ENCODE measurements around the gene MISP. TPM values are rescaled to one million over a fixed set of nuclear protein-coding genes. Genes with fewer than 3 reads are reported as not detected.
A peak's percentile ranks its signal among the peaks of the same experiment; 100 is the strongest.

The MISP gene
- total RNA-seq, 1 experiment from 2014 or later, result 5.8 TPM

GRCh38 chr19:797528-798414 lies 46.9 kb downstream of the MISP start:
- ChIA-PET CTCF (no interaction called here), POLR2A (interaction anchor here (1.3 kb wide), 1 partner anchor 25 kb away, joined by 3 read pairs; no protein-coding TSS in a partner anchor)
- Histone ChIP-seq H3K9me3 (ENCODE audit: control insufficient read depth, insufficient read depth, low read depth, low read length) (no peaks in the 10 kb centered on the region), H3K4me1 (ENCODE audit: control insufficient read depth, insufficient read depth, low read length) (peaks cover 18% of the 10 kb centered on the region), H3K4me3 (ENCODE audit: low read depth in 2 of 2, low read length in 2 of 2) (peak overlapping the region; percentile 82 to 87), H3K36me3 (ENCODE audit: control insufficient read depth, insufficient read depth, low read length) (peaks cover 13% of the 10 kb centered on the region), H3K27me3 (ENCODE audit: control insufficient read depth, insufficient read depth, low read length) (no peaks in the 10 kb centered on the region), H3K27ac (ENCODE audit: low read length) (peak overlapping the region; percentile 89)
- intact Hi-C loops (cut with micrococcal nuclease; ENCODE audit: unreplicated experiment) (no loop called here), in situ Hi-C loops (cut with HindIII; ENCODE audit: low pct_unique_long_range_greater_than_20kb, low sequenced_read_pairs) (no loop called here)
- no TSS peak for BruUV-seq (replicated peaks)
- DNase-seq (ENCODE audit: low read depth, low spot score) (no peak), ATAC-seq (peak; percentile 41)
- no peak for TF ChIP-seq TCF7L2 (IDR thresholded peaks at IDR 0.05; ENCODE audit: low read depth, low read length)
- peak; percentile 58; the same call in 1 of the 2 replicates for TF ChIP-seq SIN3A (IDR thresholded peaks at IDR 0.05; ENCODE audit: borderline replicate concordance, insufficient read depth, low read depth, low read length)

DNA sequence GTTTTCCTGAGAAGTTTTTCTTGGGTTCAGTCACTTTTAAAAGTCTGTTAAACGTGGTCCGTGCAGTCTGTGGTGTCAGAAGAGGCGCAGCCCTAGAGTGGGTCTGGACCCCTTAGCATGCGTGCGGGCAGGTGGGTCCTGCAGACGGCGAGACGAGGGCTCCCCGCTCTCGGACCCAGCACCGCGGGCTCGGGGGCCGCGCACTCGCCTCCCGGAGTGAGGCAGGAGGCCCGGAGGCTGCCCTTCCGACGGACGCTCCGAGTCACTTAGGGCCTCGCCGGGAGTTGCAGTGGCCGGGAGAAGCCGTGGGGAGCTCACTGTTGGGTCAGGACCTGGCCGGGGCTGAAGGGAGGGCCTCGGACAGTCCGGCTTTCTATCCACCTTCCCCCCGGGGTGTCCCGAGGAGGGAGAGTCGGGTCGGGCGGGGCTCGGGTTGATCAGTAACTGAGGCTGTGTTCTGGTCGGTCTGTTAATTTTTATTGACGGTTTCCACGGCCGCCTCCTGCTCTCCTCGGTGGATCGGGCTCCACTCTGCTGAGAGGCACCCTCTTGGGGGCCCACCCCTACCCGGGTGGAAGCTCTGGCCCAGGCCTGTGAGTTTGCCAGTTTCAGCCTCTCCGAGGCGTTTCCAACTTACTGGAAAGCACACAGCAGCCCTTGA lies 47.6 kb downstream of the MISP start:
- ATAC-seq, result no peak
- in situ Hi-C loops (cut with HindIII; ENCODE audit: low pct_unique_long_range_greater_than_20kb, low sequenced_read_pairs) (no loop called here), intact Hi-C loops (cut with micrococcal nuclease; ENCODE audit: unreplicated experiment) (no loop called here)
- peaks cover 18% of the 10 kb centered on the region for H3K4me1 ChIP-seq (ENCODE audit: control insufficient read depth, insufficient read depth, low read length)
- H3K9me3 ChIP-seq (ENCODE audit: control insufficient read depth, insufficient read depth, low read depth, low read length), result no peaks in the 10 kb centered on the region
- peak overlapping the region; percentile 89 for H3K27ac ChIP-seq (ENCODE audit: low read length)
- BruUV-seq (replicated peaks), result no TSS peak
- peaks cover 13% of the 10 kb centered on the region for H3K36me3 ChIP-seq (ENCODE audit: control insufficient read depth, insufficient read depth, low read length)
- ChIA-PET POLR2A (interaction anchor here (0.5 to 1.3 kb wide), 2 partner anchors 25 to 221 kb away, joined by 3 to 7 read pairs; no protein-coding TSS in a partner anchor), CTCF (no interaction called here)
- no peak; the same call in 1 of the 2 replicates for TF ChIP-seq POLR2AphosphoS5 (IDR thresholded peaks at IDR 0.05; ENCODE audit: low read depth, low read length)
- TF ChIP-seq TCF7L2 (IDR thresholded peaks at IDR 0.05; ENCODE audit: low read depth, low read length), result no peak
- TF ChIP-seq SIN3A (IDR thresholded peaks at IDR 0.05; ENCODE audit: borderline replicate concordance, insufficient read depth, low read depth, low read length), result no peak
- TF ChIP-seq CTCF (IDR thresholded peaks at IDR 0.05), result no peak
- DNase-seq (ENCODE audit: low read depth, low spot score), result no peak
- peak overlapping the region; percentile 82 to 87 for H3K4me3 ChIP-seq (ENCODE audit: low read depth in 2 of 2, low read length in 2 of 2)
- no peaks in the 10 kb centered on the region for H3K27me3 ChIP-seq (ENCODE audit: control insufficient read depth, insufficient read depth, low read length)

DNA sequence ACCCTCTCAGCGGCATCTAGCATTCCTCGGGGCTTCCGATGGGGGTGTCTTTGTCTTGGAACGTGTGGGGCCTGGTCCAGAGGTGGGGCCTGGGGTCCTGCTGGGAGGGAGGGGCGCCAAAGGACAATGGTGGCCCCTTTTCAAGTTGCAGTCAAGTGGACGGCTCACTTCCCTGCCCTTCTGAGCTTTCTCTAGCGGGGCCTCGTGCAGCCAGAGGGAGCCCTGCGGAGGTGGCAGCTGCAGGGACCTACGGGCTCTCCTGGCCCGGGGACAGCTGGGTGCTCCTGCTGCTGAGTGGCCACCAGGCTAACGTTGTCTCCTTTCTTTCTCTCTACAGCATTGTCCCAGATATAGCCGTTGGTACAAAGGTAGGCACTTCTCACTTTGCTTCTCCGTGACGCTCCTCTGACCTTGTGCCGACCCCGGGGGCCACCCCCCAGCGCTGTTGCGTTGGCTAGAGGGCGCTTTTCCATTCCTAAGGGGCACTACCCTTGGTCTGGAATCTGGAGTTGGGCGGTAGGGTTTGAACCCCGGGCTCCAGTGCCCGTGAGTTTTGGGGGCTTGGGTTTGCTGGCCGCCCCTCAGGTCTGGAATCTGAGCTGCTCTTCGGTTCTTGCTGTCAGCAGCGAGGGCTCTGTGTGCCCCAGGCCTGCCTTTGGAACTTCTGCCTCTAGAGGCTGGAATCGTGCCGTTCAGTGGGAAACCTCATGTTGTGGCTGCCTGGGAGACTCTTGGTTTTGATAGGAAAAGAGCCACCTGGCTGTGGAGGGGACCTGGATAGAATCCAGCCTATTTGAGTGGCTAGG lies 48.4 kb downstream of the MISP start:
- POLR2A ChIA-PET, result interaction anchor here (0.5 to 1.3 kb wide), 2 partner anchors 26 to 220 kb away, joined by 3 to 7 read pairs; no protein-coding TSS in a partner anchor
- BruUV-seq (replicated peaks), result no TSS peak
- no peak for DNase-seq (ENCODE audit: low read depth, low spot score)

More for the DNA sequence above, 48.4 kb downstream of the MISP start:
- Histone ChIP-seq H3K9me3 (ENCODE audit: control insufficient read depth, insufficient read depth, low read depth, low read length) (no peaks in the 10 kb centered on the region), H3K27ac (ENCODE audit: low read length) (peak overlapping the region; percentile 89), H3K27me3 (ENCODE audit: control insufficient read depth, insufficient read depth, low read length) (no peaks in the 10 kb centered on the region), H3K36me3 (ENCODE audit: control insufficient read depth, insufficient read depth, low read length) (peaks cover 13% of the 10 kb centered on the region), H3K4me1 (ENCODE audit: control insufficient read depth, insufficient read depth, low read length) (peaks cover 18% of the 10 kb centered on the region), H3K4me3 (ENCODE audit: low read depth in 2 of 2, low read length in 2 of 2) (peak overlapping the region; percentile 82 to 87)
- no peak for ATAC-seq
- CTCF ChIA-PET, result no interaction called here
- TF ChIP-seq SIN3A (IDR thresholded peaks at IDR 0.05; ENCODE audit: borderline replicate concordance, insufficient read depth, low read depth, low read length) (no peak), POLR2AphosphoS5 (IDR thresholded peaks at IDR 0.05; ENCODE audit: low read depth, low read length) (no peak; the same call in 1 of the 2 replicates), TCF7L2 (IDR thresholded peaks at IDR 0.05; ENCODE audit: low read depth, low read length) (no peak), CTCF (IDR thresholded peaks at IDR 0.05) (no peak; the same call in 1 of the 2 replicates)
- TF ChIP-seq, protein P1, sequence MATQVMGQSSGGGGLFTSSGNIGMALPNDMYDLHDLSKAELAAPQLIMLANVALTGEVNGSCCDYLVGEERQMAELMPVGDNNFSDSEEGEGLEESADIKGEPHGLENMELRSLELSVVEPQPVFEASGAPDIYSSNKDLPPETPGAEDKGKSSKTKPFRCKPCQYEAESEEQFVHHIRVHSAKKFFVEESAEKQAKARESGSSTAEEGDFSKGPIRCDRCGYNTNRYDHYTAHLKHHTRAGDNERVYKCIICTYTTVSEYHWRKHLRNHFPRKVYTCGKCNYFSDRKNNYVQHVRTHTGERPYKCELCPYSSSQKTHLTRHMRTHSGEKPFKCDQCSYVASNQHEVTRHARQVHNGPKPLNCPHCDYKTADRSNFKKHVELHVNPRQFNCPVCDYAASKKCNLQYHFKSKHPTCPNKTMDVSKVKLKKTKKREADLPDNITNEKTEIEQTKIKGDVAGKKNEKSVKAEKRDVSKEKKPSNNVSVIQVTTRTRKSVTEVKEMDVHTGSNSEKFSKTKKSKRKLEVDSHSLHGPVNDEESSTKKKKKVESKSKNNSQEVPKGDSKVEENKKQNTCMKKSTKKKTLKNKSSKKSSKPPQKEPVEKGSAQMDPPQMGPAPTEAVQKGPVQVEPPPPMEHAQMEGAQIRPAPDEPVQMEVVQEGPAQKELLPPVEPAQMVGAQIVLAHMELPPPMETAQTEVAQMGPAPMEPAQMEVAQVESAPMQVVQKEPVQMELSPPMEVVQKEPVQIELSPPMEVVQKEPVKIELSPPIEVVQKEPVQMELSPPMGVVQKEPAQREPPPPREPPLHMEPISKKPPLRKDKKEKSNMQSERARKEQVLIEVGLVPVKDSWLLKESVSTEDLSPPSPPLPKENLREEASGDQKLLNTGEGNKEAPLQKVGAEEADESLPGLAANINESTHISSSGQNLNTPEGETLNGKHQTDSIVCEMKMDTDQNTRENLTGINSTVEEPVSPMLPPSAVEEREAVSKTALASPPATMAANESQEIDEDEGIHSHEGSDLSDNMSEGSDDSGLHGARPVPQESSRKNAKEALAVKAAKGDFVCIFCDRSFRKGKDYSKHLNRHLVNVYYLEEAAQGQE (IDR thresholded peaks at IDR 0.05; ENCODE audit: insufficient read depth in 1 of 2, low read depth in 2 of 2, low read length in 1 of 2), result no peak
- in situ Hi-C loops (cut with HindIII; ENCODE audit: low pct_unique_long_range_greater_than_20kb, low sequenced_read_pairs), result no loop called here
- intact Hi-C loops (cut with micrococcal nuclease; ENCODE audit: unreplicated experiment), result no loop called here

Data from Panc1 (cell line).